HepG2 (cell line): Measurements from ENCODE around the gene IMP3. TPM values are rescaled to one million over a fixed set of nuclear protein-coding genes. Genes with fewer than 3 reads are reported as not detected.

Experiments
- ELF4 ChIP-seq: sonication (generic); formaldehyde crosslinking; IDR thresholded peaks from 2 replicates; pipeline ENCODE4 v1.5.0; 2020; ENCODE audit warnings: missing genetic modification reagents, mild to moderate bottlenecking, moderate library complexity, borderline replicate concordance
- GLI4 ChIP-seq: sonication (generic); formaldehyde crosslinking; IDR thresholded peaks from 2 replicates; pipeline ENCODE4 v1.5.1; 2020; ENCODE audit warnings: missing genetic modification reagents, mild to moderate bottlenecking, moderate library complexity, borderline replicate concordance
- HNF4G ChIP-seq, 2 experiments: sonication (generic) in 1 of 2; formaldehyde crosslinking in 1 of 2; IDR thresholded peaks; 2 replicates each; pipeline versions ENCODE4 v1.4.0 to v1.6.1; 2011 to 2020; ENCODE audit warnings: borderline replicate concordance in 2 of 2, low read depth in 2 of 2, mild to moderate bottlenecking in 2 of 2, low read length in 1 of 2, missing genetic modification reagents in 1 of 2, moderate library complexity in 1 of 2
- KIAA2018 ChIP-seq: sonication (generic); formaldehyde crosslinking; IDR thresholded peaks from 2 replicates; pipeline ENCODE4 v1.5.0; 2020; ENCODE audit warnings: mild to moderate bottlenecking, missing genetic modification reagents, borderline replicate concordance
- POLR2A ChIP-seq, 2 experiments: IDR thresholded peaks; 2 replicates each; pipeline ENCODE4 v1.6.1; 2011; ENCODE audit warnings: low read depth in 2 of 2, low read length in 2 of 2, mild to moderate bottlenecking in 1 of 2, moderate library complexity in 1 of 2; ENCODE audit not compliant: insufficient read depth in 1 of 2
- ZBTB26 ChIP-seq: IDR thresholded peaks from 2 replicates; pipeline ENCODE4 v1.6.1; 2016; ENCODE audit warnings: missing compliant biosample characterization, missing genetic modification reagents, borderline replicate concordance
- ZBTB40 ChIP-seq, 2 experiments: fragments of 450-650 bp in 1 of 2; sonication (generic) in 1 of 2; formaldehyde crosslinking in 1 of 2; IDR thresholded peaks; 2 replicates each; pipeline versions ENCODE4 v1.6.1 to v1.8.0; 2016 to 2022; ENCODE audit warnings: antibody characterized with exemption in 1 of 2, mild to moderate bottlenecking in 1 of 2, missing genetic modification reagents in 1 of 2
- polyA plus RNA-seq, 8 experiments: library from polyadenylated mRNA; depleted of rRNA in 3 of 8; stranded (reverse) in 7 of 8; unstranded in 1 of 8; fragments of >200 nt; fragmentation: Illumina TruSeq in 4 of 8; extraction: Trizol in 4 of 8; gene quantifications; 2 replicates each; pipeline versions ENCODE4 v1.2.1 to v1.2.3, GENCODE V29; 2011 to 2016; ENCODE audit warnings: low read depth in 4 of 8, missing spikeins in 1 of 8, mixed read lengths in 1 of 8; ENCODE audit not compliant: insufficient read depth in 1 of 8
- total RNA-seq, 5 experiments: library from RNA; depleted of rRNA; stranded (reverse); fragments of >200 nt; fragmentation: Illumina TruSeq; extraction: Trizol; gene quantifications; 2 replicates each; pipeline ENCODE4 v1.2.3, GENCODE V29; 2016; ENCODE audit warnings: low read depth in 1 of 5

IMP3 gene
- total and polyA plus RNA-seq, 2 of the 13 experiments (the other 11 are each of a cell fraction or from before 2014, with no cell fraction given) = 38.3 to 143 TPM

GRCh38 chr15:75639709-75640482, at the start of gene IMP3 (continued):
- TF ChIP-seq ZBTB40 (IDR thresholded peaks at IDR 0.05) (no peak), ZBTB40 (CRISPR knock-in tag; IDR thresholded peaks at IDR 0.05) (peak; percentile 85), HNF4G (IDR thresholded peaks at IDR 0.05; ENCODE audit: borderline replicate concordance, low read depth, low read length) (peak; percentile 14; the same call in 1 of the 2 replicates), HNF4G (CRISPR knock-in tag; IDR thresholded peaks at IDR 0.05; ENCODE audit: borderline replicate concordance, low read depth) (no peak; the same call in 1 of the 2 replicates), POLR2A (IDR thresholded peaks at IDR 0.05; ENCODE audit: insufficient read depth in 1 of 2, low read depth in 2 of 2, low read length in 2 of 2) (peak in 1 of 2 experiments; percentile 99; a peak in 2 of 4 replicates), KIAA2018 (CRISPR knock-in tag) (no peak), GLI4 (CRISPR knock-in tag) (peak; percentile 71; the same call in 1 of the 2 replicates), ELF4 (CRISPR knock-in tag) (no peak), ZBTB26 (CRISPR knock-in tag) (no peak)
